Fibroblast of skin of scalp (primary cell): ENCODE results near the gene PCYT2.

Experiments
- DNase-seq: peaks from one replicate; pipeline ENCODE4 v3.0.0-alpha.2; 2013

Gene PCYT2

DNA sequence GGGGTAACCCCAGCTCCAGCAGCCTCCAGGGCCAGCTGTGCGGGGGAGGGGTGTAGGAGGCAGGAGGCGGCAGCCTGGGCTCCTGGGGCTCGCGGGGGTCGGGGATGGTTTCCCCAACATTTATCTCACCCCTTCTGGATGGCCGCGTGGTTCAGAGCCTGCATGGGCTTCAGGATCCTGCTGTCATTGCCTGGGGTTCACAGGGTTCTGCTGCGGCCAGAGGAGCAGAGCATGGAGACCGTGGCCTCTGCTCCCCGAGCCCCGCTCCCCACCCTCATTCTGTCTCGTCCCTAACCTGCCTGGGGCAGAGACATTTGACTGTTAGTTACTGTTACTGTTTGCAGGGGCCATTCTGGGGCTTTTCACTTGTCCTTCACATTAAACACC is 31.0 kb upstream of the PCYT2 start:
- no peak for DNase-seq

DNA sequence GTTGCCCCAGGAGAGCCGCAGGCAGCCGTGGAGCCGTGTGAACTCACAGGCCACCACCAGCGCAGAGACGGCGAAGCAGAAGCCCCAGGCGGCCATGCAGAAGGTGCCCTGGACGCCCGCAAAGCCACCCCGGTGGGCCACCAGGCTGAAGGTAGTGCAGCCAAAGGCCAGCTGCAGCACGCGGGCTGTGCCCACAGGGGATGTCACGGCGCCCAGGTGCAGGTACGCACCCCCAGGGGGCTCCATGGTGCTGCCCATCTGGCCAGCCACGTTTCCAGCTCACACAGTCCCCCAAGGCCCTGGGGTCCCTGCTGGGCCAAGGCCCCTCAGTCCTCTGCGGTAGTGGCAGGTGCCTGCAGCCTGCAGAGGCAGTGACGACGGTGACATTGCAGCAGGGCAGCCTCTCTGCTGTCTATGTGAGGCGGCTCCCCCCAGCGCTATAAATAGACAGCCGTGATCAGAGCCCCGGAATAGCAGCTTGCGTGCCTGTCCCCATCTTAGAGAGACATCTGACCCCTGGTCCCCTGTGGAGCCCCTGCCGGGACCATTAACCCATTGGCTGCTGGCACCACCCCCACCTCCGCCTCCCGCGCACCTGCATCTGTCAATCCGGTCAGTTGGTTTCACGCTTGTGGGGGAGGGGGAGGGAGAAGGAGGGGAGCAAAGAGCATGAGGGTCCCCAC is 30.4 kb upstream of the PCYT2 start:
- DNase-seq = no peak

DNA sequence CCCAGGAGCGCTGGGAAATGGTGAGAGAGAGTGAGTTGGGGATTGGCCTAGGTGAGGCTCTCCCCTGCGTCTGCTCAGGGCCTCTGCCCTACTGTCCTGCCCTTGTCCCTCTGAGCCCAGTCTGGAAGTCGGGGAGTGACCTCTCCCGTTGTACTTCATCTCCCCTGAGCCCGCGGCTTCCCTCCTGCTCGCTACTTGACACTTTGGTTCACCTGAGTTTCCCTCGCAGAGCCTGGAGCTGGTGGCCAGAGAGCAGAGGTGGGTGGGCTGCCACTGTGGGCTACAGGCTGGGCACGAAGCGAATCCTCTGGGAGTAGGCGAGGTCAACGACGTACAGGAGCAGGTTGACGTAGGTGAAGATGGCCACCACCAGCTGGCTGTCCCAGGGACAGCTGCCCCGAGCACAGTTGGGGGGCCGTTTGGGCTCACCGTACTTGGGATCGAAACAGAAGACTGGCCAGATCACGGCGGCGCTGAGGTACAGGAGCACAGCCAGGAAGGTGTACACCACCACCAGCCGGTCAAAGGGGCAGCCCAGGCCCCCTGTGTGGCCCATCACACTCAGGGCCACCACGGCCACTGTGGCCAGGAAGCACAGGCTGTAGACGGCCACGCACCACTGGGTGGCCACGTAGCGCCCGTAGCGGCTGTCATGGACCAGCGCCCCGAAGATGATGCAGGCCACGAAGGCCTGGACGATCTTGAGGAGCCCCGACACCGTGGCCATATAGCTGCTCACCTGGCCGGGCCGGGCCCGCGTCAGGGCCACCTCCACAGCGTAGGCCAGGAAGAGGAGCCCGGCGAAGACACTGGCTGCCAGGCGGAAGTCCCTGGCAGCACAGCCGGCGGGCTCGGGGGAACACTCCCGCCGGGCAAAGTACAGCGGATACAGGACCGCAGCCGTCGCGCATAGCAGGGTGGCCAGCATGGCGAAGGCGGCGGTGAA is 29.6 kb upstream of the PCYT2 start:
- no peak for DNase-seq

DNA sequence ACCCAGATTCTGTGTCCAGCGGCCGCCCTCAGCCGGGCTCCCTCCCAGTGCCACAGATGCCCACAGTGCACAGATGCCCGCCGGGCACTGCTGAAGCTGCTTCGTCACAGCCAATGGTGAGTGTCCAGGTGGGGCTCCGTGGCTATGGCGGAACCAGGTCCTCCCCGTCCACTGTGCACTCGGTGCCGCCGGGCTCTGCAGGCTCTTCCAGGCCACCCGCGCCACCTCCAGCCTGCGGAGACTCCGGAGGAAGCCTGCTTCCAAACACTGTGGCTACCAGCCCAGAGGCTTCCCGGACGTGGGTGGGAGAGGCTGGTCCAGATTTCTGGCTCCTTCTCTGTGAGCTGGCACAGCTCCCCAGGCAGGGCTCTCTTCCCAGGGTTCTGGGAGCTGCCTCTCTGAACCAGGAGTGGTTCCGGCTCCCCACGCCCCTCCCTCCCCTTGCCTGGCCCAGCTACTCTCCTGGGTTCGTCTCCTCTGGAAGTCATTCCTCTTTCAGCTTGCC is 28.7 kb upstream of the PCYT2 start:
- no peak for DNase-seq

DNA sequence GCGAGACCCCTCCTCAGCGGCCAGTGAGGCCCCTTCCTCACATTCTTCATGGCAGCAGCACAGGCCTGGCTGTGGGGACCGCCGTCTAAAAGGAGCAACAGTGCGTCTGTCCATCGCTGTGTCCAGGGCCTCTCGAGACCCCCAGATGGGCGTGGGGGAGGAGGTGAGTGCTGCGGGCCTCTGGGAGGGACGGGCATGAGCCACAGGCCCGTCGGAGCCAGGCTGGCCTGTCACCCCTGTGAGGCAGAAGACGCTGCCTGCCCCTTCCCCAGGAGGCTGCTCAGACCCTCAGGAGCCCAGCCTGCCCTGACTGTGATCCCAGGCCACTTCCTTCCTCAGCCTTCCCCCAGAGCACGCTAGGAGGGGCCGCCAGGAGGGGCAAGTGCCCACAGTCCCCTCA is 28.0 kb upstream of the PCYT2 start:
- DNase-seq = no peak

DNA sequence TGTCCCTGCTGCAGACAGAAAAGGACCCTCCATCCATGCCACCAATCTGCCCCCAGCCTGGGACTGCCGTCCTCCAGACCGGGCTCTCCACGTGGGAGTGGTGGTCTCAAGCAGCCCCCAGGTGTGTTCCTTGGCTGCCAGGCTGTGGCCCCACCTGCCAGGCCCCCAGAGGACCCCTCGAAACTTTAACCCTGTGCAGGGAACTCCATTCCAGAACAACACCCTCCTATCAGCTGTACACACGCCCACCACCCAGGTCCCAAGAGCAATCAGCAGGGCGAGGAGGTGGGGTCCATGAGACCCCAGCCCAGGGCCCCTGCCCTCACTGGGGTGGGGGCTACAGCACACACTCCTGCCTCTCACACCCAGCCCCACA is 24.5 kb upstream of the PCYT2 start:
- DNase-seq = no peak

DNA sequence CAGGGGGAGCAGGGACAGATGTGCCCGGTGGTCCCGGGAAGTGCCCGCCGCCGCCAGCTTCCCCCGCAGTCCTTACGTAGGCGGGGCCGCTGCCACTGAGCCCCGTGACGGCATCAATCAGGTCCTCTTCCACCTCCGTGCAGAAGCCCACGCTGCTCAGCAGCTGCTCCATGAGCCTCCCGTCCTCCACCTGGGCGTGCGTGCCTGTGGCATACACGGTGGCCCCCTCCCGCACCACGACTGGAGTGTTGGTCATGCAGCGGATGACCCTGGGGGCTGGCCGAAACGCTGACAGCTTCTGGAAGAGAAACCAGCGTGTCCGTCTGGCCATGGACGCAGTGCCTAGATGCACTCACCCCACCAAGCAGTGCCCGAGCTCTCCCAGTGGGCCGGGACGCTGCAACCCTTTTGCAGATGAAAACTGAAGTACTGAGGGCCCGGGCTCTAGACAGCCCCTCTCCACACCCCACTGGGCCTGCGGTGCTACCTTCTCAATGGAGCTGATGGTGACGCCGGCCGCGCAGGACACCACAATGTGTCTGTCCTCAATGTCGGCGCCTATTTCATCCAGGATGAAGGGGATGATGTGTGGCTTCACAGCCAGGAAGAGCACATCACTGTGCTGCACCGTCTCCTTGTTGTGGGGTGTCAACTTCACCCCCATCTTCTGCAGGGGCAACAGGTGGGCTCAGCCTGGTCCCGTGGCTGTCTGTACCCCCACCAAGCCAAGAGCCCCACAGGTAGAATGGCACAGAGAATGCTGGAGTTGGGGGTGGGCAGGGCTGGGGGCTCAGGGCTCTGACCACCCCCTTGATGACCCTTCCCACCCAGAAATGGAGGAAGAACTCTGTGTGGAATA is 23.9 kb upstream of the PCYT2 start:
- DNase-seq = no peak

DNA sequence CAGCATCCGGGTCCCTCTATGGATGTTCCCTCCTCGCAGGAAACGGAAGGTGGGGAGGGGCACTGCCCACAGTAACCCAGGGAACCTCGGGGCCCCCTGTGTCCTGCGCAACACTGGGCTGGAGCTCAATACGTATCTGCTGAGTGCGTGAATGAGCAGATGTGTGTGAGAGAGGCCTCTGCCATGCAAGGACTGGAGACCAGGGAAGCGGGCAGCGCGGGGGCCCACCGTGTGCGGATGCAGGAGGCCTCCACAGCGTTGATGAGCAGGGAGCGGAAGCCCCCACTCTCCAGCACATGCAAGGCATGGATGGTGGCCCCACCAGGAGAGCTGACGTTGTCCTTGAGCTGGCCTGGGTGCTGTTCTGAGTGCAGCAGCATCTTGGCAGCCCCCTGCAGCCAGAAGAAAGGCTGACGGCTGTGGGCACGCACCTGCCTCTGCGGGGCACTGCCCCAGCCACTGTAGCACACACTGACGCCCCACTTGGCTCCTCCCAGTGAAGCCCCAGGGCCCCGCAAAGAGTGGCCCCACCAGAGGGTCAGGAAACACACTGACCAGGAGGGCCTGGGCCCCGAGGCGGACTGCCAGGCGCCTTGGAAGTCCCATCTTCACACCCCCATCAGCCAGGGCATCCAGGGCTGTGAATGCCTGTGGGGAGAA is 23.0 kb upstream of the PCYT2 start:
- no peak for DNase-seq

DNA sequence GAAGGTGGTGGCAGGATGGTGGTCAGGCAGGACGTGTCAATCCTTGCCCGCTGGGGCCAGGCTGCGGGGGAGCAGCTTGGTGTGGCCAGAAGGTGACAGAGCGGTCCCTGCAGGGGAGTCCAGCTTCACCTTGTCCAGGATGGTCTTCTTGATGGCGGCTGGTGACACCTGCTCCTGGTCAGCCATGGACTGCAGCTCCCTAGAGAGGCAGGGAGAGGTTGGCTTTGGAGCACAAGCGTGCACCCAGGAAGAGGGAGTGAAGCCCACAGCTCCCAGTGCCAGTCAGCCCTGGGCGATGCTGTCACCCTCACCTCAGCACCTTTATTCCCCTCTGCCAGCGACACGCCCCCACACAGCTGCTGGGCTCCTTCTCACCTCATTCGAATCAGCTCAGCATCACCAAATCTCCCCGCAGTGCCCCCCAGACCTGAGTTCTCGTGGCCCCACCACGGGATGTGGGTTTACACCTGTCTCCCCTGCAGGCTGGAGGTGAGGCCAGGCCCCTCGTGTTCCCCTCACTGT is 22.0 kb upstream of the PCYT2 start:
- DNase-seq = no peak

DNA sequence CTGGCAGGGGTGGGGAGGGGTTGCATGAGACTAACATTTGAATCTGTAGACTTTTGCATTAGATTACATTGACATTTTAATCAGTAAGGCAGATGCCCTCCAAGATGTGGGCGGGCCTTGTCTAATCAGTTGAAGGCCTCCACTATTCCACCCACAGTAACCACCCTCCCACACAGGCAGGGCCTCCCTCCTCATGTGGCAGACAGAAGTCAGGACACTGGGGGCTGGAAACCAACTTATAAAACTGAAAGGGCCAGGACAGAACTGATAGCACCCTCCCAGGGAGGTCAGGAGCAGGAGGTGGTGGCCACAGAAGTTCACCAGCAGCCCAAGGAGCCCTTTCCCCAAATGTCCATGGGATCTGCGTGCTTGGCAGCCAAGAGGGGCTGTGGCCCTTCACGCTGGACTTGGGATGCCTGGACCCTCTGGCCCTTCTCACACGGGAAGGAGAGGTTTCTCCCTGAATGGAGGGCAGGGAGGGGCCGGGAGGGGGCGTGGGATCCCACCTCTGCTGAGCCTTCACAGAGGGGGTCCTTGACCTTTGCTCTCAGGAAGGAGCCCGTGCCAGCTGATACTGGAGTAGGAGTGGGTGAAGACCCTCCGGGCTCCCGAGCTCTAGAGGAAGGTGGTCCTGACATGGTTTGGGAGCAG is 21.3 kb upstream of the PCYT2 start:
- DNase-seq = no peak

DNA sequence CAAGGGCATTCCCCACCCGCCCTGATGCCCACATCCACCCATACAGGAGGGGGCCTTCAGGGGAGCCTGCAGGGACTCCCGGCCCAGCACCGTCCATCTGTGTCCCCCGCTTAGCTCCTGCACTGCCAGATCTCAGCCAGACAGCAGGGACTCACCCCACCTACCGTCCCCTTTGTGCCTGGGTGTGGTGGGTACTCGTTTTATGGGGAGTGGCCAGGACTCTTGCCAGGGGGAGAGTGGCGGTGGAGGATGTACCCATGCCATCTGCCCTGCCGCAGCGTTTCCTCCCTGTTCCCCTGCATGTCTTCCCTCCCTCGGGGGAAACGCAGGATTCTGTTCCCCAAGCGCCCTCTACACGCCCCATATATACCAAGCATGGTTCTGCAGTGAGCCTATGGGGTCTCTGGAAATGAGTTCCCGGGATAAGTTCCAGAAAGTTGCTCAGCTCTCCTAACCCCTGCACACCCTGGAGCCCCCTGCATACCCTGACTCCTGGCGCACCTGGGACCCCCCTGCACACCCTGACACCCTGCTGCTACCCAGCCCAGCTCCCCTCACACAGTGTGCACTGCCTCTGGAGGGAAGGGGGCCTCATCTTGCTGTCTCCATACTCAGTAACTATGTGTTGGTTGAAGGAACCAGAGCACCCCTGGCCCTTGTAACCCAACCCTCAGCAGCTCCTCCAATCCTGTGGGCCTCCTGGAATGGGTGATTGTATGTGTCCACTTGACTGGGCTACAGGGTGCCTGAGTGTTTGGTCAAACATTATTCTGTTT is 20.5 kb upstream of the PCYT2 start:
- DNase-seq = no peak

DNA sequence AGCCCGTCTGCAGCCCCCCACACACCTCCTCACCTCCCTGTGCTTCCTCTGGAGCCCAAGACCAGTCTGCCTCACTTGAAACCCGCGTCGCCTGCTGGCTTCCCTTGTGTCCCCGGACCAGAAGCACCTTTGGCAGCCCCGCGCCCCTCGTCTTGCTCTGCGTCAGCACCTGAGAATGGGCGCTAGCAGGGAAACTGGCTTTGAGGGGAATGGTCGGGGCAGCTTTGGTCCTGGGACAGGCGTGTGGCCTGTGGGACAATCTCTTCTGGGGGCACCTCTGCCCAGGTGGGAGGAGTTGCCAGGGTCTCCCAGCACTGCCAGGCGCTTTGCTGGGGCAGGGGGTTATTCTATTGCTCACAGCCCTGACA is 20.0 kb upstream of the PCYT2 start:
- no peak for DNase-seq

DNA sequence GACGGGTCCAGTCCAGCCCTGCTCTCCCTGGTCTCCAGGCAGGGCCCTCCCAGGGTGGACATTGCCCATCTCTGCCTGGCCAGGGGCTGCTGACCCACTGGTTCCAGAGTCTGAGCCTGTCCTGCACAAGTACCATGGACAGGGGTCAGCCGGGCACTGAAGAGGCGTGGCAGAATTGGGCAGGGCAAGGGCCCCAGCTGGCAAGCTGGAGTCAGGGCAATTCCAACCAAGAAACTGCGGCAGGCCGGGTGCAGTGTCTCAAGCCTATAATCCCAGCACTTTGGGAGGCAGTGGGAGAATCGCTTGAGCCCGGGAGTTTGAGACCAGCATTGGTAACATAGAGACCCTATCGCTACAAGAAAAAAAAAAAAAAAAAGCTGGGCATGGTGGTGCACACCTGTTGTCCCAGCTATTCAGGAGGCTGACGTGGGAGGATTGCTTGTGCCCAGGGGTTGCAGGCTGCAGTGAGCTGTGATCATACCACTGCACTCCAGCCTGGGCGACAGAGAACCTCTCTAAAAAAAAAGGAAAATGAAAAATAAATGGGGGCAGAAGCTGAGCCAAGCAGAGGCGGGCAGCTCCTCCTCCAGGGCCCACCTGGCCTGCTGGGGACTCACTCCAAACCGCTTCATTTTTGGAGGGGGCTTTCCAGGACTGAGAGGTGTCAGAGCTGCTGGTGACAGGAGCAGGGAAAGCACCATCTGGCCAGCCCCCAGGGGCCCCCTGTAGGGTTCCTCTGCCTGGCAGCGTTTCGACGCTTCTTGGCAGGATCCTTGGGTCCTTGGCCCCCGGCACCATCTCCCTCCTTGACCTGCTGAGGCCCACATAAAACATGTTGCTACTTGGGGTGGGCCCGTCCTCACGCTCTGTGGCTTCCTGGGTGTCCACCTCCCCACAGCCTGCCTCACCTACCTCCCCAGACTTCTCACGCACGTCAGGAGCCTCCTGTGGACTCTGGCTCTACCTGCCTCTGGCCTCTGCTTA is 19.2 kb upstream of the PCYT2 start:
- no peak for DNase-seq

DNA sequence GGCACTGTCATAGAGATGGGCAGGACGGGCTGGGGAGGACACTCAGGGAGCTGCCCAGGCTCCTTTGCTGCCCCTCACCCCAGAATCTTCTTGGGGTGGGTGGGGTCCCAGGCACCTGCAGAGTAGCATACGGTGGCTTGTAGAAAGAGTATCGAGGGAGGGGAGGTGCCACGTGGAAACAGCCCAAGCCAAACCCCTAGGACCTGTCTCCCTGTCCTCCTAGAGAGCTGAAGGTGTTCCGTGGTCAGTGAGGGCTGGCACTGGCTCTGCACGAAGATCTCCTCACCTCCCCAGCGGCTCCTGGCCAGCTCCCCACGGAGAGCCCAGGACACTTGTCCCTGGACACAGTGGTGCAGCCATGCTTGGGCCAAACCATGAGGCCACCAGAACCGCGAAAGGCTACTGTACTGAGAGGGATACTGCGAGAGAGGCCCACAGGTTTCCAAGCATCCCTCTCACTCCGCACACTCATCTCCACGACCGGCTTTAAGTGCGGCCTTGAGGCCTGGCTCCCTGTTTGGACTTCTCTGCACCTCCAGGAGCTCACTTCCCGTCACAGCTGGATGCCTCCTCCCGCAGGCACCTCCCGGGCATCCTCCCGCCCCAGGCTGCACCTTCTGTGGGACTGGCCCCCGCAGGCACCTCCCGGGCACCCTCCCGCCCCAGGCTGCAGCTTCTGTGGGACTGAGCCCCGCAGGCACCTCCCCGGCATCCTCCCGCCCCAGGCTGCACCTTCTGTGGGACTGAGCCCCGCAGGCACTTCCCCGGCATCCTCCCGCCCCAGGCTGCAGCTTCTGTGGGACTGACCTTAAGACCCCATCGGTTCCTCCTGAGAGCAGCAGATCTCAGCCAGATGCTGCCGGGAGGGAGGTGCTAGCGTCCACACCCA is 18.3 kb upstream of the PCYT2 start:
- no peak for DNase-seq

DNA sequence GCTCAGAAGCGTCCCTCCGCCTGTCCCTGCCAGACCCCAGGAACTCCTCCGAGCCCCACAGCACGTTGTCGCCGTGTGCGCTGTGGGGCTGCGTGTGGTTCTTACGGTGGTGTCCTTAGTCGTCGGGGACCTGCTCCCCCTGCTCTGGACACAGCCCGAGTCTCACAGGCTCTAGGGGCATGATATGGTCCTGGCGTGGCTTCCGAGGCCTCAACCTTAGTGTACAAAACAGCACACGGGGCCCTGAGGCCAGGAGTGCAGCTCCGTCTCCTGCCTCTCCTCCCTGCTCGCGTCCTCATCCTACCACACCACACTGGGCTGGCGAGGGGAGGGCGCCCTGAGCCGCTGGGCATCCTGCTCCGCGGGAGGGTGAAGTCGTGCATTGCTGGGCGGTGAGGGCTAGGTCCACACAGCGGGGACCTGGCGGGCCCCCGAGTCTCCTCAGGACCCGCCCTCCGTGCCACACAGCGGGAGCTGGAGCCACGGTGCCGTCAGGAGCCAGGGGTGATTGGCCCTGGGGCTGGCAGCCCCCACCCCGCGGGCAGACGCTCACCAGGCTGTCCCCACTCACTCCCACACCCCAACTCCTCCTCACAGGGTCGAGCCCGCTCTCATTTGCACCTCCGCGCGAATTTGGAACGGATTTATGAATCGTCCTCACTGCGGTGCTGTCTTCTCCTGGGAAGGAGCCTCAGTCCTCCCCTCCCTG is 17.5 kb upstream of the PCYT2 start:
- peak; percentile 33 for DNase-seq

DNA sequence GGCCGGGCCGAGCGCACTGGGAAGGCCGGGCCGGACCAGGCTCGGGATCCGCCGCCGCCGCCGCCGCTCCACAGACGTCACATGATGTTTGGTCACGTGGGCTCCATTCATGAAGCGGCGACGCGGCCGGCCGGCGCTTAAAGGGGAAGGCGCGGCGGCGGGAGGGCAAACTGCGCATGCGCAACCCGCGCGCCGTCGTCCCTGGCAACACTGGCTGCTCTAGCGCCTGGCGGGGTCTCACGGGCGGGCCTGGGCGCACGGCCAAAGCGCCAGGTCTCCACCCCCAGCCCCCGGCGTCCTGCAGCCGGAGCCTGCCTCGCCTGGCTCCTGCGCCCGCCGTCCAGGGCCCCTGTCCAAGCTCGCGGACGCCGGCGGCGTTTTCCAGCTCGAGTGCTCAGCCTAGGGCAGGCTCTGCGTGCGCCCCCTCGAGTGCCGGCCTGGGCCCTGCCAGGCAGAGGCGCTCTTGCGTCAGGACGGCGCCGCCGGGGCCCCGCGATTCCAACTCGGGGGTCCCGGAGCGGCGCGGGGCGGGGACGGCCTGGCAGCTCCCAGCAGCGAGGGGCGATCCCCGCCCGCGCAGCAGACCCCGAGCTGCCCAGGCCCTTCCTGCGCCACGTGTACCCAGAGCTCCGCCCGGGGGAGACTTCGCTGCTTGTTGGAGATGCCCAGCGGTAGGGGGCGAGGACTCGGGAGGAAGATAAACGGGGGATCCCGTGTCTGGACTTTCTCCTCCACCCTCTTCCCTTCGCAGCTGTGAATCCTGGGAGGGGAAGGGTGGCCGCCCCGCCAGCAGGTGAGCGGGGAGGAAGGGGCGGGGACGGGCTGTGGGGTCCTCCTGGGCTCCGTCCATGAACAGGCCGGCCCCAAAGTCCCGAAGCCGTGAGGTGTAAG is 16.7 kb upstream of the PCYT2 start, which contains the start of gene MAFG:
Gene MAFG, minus strand, starts transcription at position 83 of the 891 bp plus-strand sequence. CDS start 4,550 bp downstream, outside the sequence.
- DNase-seq = peak; percentile 96
